Measurements from ENCODE around the gene RXRB. TPM values are rescaled to one million over a fixed set of nuclear protein-coding genes. Genes with fewer than 3 reads are reported as not detected.

Gene RXRB
- total and polyA plus RNA-seq, 2 of the 13 experiments (the other 11 are each of a cell fraction or from before 2014, with no cell fraction given): 26.7 to 55.7 TPM

GRCh38 chr6:33248932-33249731 is 48.7 kb upstream of the RXRB start (continued):
- TF ChIP-seq HNF1B (CRISPR knock-in tag; IDR thresholded peaks at IDR 0.05) (peak; percentile 12), ESRRA (CRISPR knock-in tag; IDR thresholded peaks at IDR 0.05; ENCODE audit: low read depth) (peak; percentile 85), PHF5A (CRISPR knock-in tag; IDR thresholded peaks at IDR 0.05; ENCODE audit: low read depth, unreplicated experiment) (peak; percentile 62), NFRKB (IDR thresholded peaks at IDR 0.05) (no peak), ZNF138 (CRISPR knock-in tag; IDR thresholded peaks at IDR 0.05; ENCODE audit: low read depth) (0 out of 2 replicates have a peak, but pooled peaks have one; percentile 56), ZMAT5 (CRISPR knock-in tag; IDR thresholded peaks at IDR 0.05; ENCODE audit: borderline replicate concordance, low read depth) (no peak), CBX2 (IDR thresholded peaks at IDR 0.05; ENCODE audit: low read depth, low read length) (no peak), CBX2 (CRISPR knock-in tag; IDR thresholded peaks at IDR 0.05; ENCODE audit: low read depth) (no peak), REST (IDR thresholded peaks at IDR 0.05; ENCODE audit: borderline replicate concordance in 1 of 2, low read depth in 1 of 2, low read length in 2 of 2) (0 out of 4 replicates have a peak, but pooled peaks of 1 of the 2 experiments have one; percentile 11), ZKSCAN8 (CRISPR knock-in tag; IDR thresholded peaks at IDR 0.05; ENCODE audit: borderline replicate concordance) (peak; percentile 48; the same call in 1 of the 2 replicates), SRSF9 (IDR thresholded peaks at IDR 0.05; ENCODE audit: borderline replicate concordance, insufficient read depth, low read depth, low read length, poor library complexity, severe bottlenecking) (no peak), HBP1 (CRISPR knock-in tag; IDR thresholded peaks at IDR 0.05; ENCODE audit: low read depth) (peak; percentile 74; the same call in 1 of the 2 replicates), KDM5B (CRISPR knock-in tag; IDR thresholded peaks at IDR 0.05; ENCODE audit: borderline replicate concordance) (no peak; the same call in 1 of the 2 replicates)
- TF ChIP-seq, protein P1, sequence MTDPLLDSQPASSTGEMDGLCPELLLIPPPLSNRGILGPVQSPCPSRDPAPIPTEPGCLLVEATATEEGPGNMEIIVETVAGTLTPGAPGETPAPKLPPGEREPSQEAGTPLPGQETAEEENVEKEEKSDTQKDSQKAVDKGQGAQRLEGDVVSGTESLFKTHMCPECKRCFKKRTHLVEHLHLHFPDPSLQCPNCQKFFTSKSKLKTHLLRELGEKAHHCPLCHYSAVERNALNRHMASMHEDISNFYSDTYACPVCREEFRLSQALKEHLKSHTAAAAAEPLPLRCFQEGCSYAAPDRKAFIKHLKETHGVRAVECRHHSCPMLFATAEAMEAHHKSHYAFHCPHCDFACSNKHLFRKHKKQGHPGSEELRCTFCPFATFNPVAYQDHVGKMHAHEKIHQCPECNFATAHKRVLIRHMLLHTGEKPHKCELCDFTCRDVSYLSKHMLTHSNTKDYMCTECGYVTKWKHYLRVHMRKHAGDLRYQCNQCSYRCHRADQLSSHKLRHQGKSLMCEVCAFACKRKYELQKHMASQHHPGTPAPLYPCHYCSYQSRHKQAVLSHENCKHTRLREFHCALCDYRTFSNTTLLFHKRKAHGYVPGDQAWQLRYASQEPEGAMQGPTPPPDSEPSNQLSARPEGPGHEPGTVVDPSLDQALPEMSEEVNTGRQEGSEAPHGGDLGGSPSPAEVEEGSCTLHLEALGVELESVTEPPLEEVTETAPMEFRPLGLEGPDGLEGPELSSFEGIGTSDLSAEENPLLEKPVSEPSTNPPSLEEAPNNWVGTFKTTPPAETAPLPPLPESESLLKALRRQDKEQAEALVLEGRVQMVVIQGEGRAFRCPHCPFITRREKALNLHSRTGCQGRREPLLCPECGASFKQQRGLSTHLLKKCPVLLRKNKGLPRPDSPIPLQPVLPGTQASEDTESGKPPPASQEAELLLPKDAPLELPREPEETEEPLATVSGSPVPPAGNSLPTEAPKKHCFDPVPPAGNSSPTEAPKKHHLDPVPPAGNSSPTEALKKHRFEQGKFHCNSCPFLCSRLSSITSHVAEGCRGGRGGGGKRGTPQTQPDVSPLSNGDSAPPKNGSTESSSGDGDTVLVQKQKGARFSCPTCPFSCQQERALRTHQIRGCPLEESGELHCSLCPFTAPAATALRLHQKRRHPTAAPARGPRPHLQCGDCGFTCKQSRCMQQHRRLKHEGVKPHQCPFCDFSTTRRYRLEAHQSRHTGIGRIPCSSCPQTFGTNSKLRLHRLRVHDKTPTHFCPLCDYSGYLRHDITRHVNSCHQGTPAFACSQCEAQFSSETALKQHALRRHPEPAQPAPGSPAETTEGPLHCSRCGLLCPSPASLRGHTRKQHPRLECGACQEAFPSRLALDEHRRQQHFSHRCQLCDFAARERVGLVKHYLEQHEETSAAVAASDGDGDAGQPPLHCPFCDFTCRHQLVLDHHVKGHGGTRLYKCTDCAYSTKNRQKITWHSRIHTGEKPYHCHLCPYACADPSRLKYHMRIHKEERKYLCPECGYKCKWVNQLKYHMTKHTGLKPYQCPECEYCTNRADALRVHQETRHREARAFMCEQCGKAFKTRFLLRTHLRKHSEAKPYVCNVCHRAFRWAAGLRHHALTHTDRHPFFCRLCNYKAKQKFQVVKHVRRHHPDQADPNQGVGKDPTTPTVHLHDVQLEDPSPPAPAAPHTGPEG (CRISPR knock-in tag; IDR thresholded peaks at IDR 0.05): peak; percentile 62
